Fibroblast of skin of right quadriceps (primary cell): ENCODE measurements around the gene HES1.
A peak's percentile ranks its signal among the peaks of the same experiment; 100 is the strongest.

Experiments used
- DNase-seq: peaks from one replicate; pipeline ENCODE4 v3.0.0-alpha.2; 2013

The HES1 gene

GRCh38 chr3:194103505-194103904, 32.4 kb upstream of the HES1 start:
- no peak for DNase-seq

- DNase-seq = no peak
Measured at GRCh38 chr3:194103983-194104751, 31.8 kb upstream of the HES1 start.

- no peak for DNase-seq
Measured at GRCh38 chr3:194105292-194105691, 30.7 kb upstream of the HES1 start.

GRCh38 chr3:194107107-194107506, 28.8 kb upstream of the HES1 start:
- no peak for DNase-seq

DNA sequence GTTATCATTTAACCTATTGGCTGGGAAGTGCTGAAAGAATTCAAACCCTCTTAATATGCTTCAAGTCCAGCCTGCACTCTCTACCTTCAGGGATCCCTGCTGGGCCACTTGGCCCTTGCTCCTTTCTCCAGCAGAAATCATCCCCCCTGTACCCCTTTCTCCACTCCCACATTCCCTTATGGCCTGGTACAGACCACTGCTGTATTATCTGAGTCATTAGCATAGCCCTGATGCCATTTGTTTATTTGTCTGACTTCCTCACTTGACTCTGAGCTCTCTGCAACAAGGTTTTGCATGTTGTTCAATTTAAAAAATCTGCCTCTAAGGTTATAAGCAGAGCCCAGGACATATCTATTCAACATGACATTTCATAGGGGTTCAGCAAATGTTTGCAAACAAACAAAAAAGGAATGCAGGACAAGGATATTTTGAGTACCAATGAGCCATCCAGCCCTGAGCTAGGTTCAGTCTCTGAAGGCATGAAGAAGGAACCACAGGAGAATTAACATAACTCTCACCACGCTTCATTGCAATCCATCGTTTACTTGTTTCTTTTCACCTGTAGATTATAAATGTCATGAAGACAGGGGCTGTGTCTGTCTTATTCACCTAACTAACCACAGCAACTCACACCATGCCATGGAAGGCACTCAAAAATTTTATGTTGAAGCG, 26.6 kb upstream of the HES1 start:
- no peak for DNase-seq

DNA sequence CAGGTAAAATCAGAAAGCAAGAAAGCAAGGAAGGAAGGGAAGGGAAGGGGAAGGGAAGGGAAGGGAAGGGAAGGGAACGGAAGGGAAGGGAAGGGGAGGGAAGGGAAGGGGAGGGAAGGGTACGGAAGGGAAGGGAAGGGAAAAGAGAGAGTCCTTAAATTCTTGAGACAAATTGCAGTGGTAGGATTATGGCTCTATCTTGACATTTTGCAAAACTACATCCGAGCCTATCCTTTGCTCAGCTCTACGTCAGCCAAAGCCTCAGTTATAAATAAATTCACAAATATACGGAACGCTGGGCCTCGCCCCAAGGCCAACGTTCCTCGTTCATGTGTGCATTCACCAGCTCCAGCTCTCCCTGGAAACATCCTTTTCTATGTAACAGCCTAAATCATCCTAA, 25.5 kb upstream of the HES1 start:
- no peak for DNase-seq

DNA sequence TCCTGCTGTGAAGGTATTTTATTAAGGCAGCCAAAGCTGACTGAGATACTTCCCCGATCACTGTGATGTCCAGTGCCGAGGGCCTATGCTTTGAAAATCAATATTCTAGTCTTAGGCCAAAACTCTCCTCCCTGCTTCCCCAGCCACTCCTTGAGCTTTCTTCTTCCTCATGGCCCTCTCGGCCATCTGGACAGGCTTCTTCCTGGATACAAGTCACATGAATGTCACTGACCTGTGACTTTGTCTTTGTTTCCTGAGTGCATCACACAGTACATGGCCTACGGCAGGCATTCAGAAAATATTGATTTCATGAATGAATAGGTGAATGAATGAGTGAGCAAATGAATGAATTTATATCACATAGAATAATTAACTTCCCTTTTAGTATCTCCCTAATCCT, 24.6 kb upstream of the HES1 start:
- no peak for DNase-seq

GRCh38 chr3:194112120-194113106, 23.5 kb upstream of the HES1 start:
- DNase-seq = no peak

DNA sequence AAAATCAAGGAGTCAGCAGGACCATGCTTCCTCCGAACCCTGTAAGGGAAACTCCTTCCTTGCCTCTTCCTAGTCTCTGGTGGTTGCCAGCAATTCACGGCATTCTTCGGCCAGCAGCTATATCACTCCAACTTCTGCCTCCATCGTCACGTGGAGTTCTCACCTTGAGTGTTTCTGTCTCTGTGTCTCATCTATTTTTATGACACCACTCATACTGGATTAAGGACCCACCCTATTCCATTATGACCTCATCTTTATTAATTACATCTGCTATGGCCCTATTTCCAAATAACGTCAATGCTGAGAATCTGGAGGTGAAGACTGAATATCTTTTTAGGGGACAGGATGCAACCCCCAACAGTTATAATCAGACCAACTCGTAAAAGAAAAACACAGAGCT, 21.8 kb upstream of the HES1 start:
- DNase-seq = no peak

DNA sequence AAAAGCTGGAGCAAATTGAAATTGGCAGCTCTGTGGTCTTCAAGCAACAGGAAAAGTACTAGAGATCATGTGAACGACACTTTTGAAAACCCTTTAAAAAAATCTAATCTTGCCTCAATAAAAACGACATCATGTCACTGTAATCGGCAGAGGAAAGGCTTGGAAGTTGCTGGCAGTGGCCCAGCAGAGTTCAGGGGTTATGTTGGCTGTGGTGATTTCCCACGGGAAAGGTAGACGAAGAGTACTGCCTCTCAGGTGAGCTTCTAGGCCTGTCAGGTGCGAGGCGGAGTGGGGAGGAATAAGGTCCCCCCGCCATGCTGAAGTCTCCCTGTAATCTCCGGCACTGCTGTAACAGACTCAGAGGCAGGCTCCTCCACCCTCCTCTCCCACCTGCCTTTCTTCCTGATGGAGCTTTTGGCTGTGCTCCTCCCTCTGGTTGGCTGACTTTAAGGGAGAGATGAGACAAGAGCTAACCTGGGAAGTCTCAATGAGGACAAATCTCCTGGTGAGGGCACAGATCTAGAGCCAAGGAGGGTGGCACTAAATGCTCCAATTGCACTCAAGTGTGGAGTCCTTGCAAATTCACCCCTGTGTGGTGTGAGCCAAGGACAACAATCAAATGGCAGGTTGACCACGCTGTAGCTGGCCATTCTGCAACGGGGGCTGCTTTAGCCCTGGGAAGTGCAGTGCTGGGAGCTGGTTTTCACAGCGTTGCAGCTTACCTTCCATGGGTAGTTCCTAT, 18.7 kb upstream of the HES1 start:
- no peak for DNase-seq

DNA sequence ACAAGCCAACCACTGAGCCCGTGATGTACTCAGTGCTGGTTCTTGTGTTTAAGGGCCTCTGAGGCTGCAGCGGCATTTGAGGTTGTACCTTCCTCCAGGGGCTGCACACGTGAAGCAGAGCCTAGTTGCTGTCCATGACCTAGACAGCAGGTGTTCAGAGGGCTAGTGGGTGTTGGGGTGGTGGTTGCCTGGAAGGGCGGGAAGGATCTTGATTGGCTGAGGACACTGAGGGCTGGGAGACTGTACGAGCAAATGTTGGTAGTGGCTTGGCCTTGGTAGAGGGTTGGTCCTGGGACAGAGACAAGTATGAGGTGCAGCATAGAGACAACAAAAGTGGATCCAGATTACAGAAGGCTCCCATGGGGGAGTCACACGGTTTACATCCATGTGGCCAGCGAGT, 17.0 kb upstream of the HES1 start:
- DNase-seq = no peak

DNA sequence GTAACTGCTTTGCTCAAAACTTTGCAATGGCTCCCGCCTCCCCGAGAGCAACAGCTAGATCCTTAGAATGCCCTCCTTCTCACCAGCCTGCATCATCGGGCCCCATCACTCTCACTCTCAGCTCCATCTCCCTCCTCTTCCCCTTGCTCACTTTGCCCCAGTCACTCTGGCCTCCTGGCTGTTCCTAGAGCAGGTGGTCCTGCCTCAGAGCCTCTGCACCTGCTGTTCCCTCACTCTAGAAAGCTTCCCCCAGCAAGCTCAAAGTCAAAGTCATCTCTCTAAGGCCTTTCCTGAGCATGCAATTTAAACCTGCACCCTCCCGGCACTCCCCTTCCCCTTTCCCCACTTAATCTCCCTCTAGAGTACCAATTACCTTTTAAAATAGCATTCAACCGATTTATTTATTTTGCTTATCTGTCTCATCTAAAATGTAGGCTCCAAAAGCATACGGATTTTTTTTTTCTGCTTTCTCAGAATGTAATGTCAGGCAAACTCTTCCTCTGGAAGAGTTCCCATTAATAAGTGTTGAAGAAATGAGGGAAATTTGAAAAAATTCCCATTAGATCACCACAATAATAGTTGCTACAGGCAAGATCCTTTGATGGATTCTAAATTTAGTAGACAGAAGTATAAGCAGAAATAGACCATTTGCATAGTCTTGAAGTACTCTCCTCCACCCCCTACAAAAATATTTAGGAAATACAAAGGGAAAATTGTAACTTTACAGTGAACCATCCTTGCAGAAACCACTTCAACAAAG, 15.9 kb upstream of the HES1 start:
- no peak for DNase-seq

GRCh38 chr3:194120789-194121770, 14.9 kb upstream of the HES1 start:
- no peak for DNase-seq

- DNase-seq = peak; percentile 31
Measured at GRCh38 chr3:194121891-194122631, 13.9 kb upstream of the HES1 start.

- DNase-seq = no peak
Measured at GRCh38 chr3:194123726-194124125, 12.2 kb upstream of the HES1 start.

GRCh38 chr3:194124193-194124592, 11.8 kb upstream of the HES1 start:
- DNase-seq = no peak

DNA sequence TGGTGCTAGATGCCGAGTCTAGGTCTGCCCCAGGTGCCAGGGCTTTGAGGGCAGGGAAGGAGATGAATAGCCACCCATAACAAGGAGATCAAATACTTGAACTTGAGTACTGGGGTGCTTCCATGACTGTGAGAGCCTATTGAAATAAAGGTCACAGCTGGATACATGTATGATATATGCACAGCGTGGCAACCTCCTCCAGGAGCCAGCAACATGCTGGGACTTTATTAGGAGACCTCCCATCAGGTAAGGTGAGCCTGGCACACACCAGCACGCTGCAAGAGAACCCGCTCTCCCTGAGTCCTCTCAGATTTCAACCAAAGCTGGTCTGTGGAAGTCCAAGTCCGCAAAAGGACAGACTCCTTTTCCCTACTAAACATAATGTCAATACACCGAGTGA, 10.5 kb upstream of the HES1 start:
- no peak for DNase-seq

DNA sequence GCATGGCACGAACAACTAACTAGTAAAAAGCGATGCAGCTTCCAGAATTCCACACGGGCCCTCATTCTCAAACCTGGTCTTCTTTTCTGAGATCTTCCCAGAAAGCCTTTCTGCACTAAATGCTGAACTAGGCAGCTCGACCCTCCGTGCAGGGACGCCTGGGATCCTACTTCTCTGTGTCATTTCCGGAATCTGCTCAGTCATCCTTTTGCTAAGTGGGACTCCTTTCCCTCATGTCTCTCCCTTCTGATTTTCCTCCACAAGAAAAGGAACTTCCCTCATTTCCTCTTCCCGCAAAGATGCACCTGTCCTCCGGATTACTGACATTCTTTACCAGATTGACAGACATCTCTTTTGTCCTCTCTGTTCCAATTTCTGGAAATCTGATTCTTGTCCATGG, 9.2 kb upstream of the HES1 start:
- DNase-seq = no peak

DNA sequence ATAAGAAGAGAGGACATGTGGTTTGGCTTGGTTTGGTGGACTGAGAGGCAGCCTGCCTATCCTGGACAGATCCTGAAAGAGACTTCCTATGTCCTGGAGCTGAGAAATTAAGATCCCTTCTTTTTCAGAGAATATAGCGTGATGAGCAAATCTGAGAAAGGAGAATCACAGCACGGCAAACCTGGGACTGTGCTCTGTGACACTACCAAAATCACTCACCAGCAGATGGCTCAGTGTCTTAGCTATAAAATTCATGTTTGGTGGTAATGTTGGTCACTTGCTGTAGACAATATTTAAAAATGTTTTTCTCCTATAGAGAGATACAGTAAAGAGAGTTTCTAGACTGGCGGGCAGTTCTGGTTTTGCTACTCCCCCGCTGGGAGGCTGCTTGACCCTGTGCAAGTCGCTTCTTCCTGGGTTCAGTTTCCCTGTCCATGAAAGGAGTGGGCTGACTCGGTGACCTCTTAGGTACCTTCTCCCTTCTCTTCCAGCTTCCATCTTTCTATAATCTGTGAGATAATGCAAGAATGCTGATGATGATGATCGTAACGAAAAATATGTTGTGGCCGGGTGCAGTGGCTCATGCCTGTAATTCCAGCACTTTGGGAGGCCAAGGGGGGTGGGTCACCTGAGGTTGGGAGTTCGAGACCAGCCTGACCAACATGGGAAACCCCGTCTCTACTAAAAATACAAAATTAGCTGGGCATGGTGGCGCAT, 7.6 kb upstream of the HES1 start:
- DNase-seq = peak; percentile 42
